Vagina (tissue), 2 donors: ENCODE data around the gene CCDC57.

Experiments
- POLR2A ChIP-seq, 2 donors: fragments of 450-650 bp; IDR thresholded peaks; one replicate each; pipeline ENCODE4 v1.6.1; 2017; ENCODE audit warnings: antibody characterized with exemption in 2 of 2, mild to moderate bottlenecking in 2 of 2, moderate library complexity in 2 of 2
- POLR2AphosphoS5 ChIP-seq, 2 donors: sonication (generic); formaldehyde crosslinking; IDR thresholded peaks; one replicate each; pipeline ENCODE4 v1.9.0; 2017; ENCODE audit warnings: antibody characterized with exemption in 2 of 2, mild to moderate bottlenecking in 2 of 2, low read depth in 1 of 2; ENCODE audit not compliant: insufficient read depth in 1 of 2
- TF ChIP-seq, protein P1 (sequence below), 3 experiments: fragments of 450-650 bp in 2 of 3; fragments of 200-600 bp in 1 of 3; sonication (generic) in 1 of 3; IDR thresholded peaks; one replicate each; pipeline ENCODE4 v1.5.1; 2017 to 2019; ENCODE audit warnings: antibody characterized with exemption in 3 of 3, mild to moderate bottlenecking in 2 of 3, moderate library complexity in 2 of 3

GRCh38 chr17:82188001-82188961 lies 24.4 kb downstream of the CCDC57 start:
- TF ChIP-seq, protein P1, sequence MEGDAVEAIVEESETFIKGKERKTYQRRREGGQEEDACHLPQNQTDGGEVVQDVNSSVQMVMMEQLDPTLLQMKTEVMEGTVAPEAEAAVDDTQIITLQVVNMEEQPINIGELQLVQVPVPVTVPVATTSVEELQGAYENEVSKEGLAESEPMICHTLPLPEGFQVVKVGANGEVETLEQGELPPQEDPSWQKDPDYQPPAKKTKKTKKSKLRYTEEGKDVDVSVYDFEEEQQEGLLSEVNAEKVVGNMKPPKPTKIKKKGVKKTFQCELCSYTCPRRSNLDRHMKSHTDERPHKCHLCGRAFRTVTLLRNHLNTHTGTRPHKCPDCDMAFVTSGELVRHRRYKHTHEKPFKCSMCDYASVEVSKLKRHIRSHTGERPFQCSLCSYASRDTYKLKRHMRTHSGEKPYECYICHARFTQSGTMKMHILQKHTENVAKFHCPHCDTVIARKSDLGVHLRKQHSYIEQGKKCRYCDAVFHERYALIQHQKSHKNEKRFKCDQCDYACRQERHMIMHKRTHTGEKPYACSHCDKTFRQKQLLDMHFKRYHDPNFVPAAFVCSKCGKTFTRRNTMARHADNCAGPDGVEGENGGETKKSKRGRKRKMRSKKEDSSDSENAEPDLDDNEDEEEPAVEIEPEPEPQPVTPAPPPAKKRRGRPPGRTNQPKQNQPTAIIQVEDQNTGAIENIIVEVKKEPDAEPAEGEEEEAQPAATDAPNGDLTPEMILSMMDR (IDR thresholded peaks at IDR 0.05), result no peak
- TF ChIP-seq POLR2A (IDR thresholded peaks at IDR 0.05), result no peak
- no peak for TF ChIP-seq POLR2AphosphoS5 (IDR thresholded peaks at IDR 0.05; ENCODE audit: insufficient read depth in 1 of 2, low read depth in 1 of 2)
